Measurements from ENCODE around the gene MRPS2. TPM values are rescaled to one million over a fixed set of nuclear protein-coding genes. Genes with fewer than 3 reads are reported as not detected.

The MRPS2 gene
- total and polyA plus RNA-seq, 10 of the 15 experiments (the other 5 are each of a cell fraction or from before 2014, with no cell fraction given) = 3.3 to 103 (median 69.5) TPM

- ChIA-PET CTCF (no interaction called here), RAD21 (ENCODE audit: unreplicated experiment) (no interaction called here), SMC1A (ENCODE audit: uncharacterized antibody, unreplicated experiment) (no interaction called here), POLR2A (no interaction called here)
- Histone ChIP-seq H3K27me3 (replicated peaks in 1 of 2; ENCODE audit: control insufficient read depth in 2 of 2, insufficient read depth in 2 of 2, low read length in 1 of 2) (peaks cover 0 to 2% of the 10 kb centered on the region in 2 experiments; a peak in 1 of 4 replicates), H3K9ac (ENCODE audit: control insufficient read depth, insufficient read depth, low read length) (no peak overlapping the region), H3K27ac (ENCODE audit: control insufficient read depth, insufficient read depth) (no peak overlapping the region), H4K20me1 (ENCODE audit: control insufficient read depth, insufficient read depth) (no peaks in the 10 kb centered on the region), H3K4me1 (ENCODE audit: control insufficient read depth, insufficient read depth, low read length) (no peaks in the 10 kb centered on the region), H2AFZ (ENCODE audit: control insufficient read depth, low read depth, low read length) (no peak overlapping the region), H3K4me2 (ENCODE audit: control insufficient read depth, insufficient read depth) (no peak overlapping the region), H3K4me3 (no peak overlapping the region), H3K36me3 (ENCODE audit: control insufficient read depth in 2 of 2, insufficient read depth in 2 of 2, low read length in 1 of 2) (no peaks in the 10 kb centered on the region; a peak in 1 of 4 replicates), H3K79me2 (ENCODE audit: control insufficient read depth, insufficient read depth, low read length) (no peaks in the 10 kb centered on the region), H3K9me3 (replicated peaks; ENCODE audit: control insufficient read depth, insufficient read depth, low read length) (no peaks in the 10 kb centered on the region)
- WGBS (ENCODE audit: insufficient coverage, insufficient replicate concordance, low lambda C conversion rate, missing lambda C conversion rate) = 9% methylated on average over 16 of the region's 16 CpGs
- FAIRE-seq (no peak), DNase-seq (ENCODE audit: low read depth, low spot score) (no peak), ATAC-seq (no peak)
- in situ Hi-C loops (cut with MboI) (no loop called here), intact Hi-C loops (cut with micrococcal nuclease; ENCODE audit: unreplicated experiment) (no loop called here)
- BruUV-seq (replicated peaks) = no TSS peak
- no peak for TF ChIP-seq MAX (IDR thresholded peaks at IDR 0.05; ENCODE audit: low read depth, low read length)
- no peak for TF ChIP-seq POLR2AphosphoS5 (IDR thresholded peaks at IDR 0.05; ENCODE audit: low read length)
- no peak for TF ChIP-seq CREB1 (IDR thresholded peaks at IDR 0.05; ENCODE audit: low read depth)
- no peak for TF ChIP-seq IKZF2 (IDR thresholded peaks at IDR 0.05)
- no peak for TF ChIP-seq ZBED1 (IDR thresholded peaks at IDR 0.05; ENCODE audit: borderline replicate concordance)
- TF ChIP-seq ATF7 (IDR thresholded peaks at IDR 0.05; ENCODE audit: low read depth) = no peak
- TF ChIP-seq CUX1 (IDR thresholded peaks at IDR 0.05; ENCODE audit: insufficient replicate concordance, low read depth, low read length) = no peak
- no peak for TF ChIP-seq ZBTB11 (CRISPR knock-in tag; IDR thresholded peaks at IDR 0.05)
- no peak for TF ChIP-seq TCF7 (IDR thresholded peaks at IDR 0.05; ENCODE audit: borderline replicate concordance)
- no peak for TF ChIP-seq HDAC2 (IDR thresholded peaks at IDR 0.05)
- TF ChIP-seq TCF12 (IDR thresholded peaks at IDR 0.05; ENCODE audit: low read depth, low read length) = no peak
- no peak for TF ChIP-seq BHLHE40 (IDR thresholded peaks at IDR 0.05; ENCODE audit: borderline replicate concordance in 1 of 2, low read depth in 2 of 2, low read length in 1 of 2)
- TF ChIP-seq ZNF622 (IDR thresholded peaks at IDR 0.05) = no peak
- TF ChIP-seq FOXM1 (IDR thresholded peaks at IDR 0.05; ENCODE audit: low read depth, low read length) = no peak
- TF ChIP-seq ATF3 (IDR thresholded peaks at IDR 0.05; ENCODE audit: borderline replicate concordance, extremely low read depth, low read depth, low read length) = no peak
Measured at GRCh38 chr9:135468854-135469521, 31.5 kb upstream of the MRPS2 start.

Data from GM12878 (cell line).